NCI-H128 (cell line): Measurements from ENCODE around the gene MBD1.
"Not testable (repeated sequence)": the region's sequence is repeated elsewhere in the genome, so short reads cannot be mapped to it uniquely, and the experiment has no call there.

Experiments
- DNase-seq: peaks from one replicate; lab custom pipeline; 2025; ENCODE audit not compliant: unreplicated experiment; lab: John Stamatoyannopoulos, UW

MBD1 gene

GRCh38 chr18:50293039-50293438, 11.7 kb upstream of the MBD1 start:
- DNase-seq, result no peak

- no peak for DNase-seq
Observed at GRCh38 chr18:50289108-50289443, 7.8 kb upstream of the MBD1 start.

- DNase-seq, result not testable (repeated sequence)
Observed at GRCh38 chr18:50288348-50289107, 7.2 kb upstream of the MBD1 start.

GRCh38 chr18:50287441-50288347, 6.4 kb upstream of the MBD1 start, which contains the start of gene CXXC1:
Gene CXXC1, minus strand, starts transcription at chr18:50287692. Its CDS starts 103 bp downstream, at chr18:50287589.
- peak; percentile 99 for DNase-seq

GRCh38 chr18:50287028-50287440, 5.7 kb upstream of the MBD1 start:
- DNase-seq, result no peak

- DNase-seq, result no peak
Observed at GRCh38 chr18:50286391-50287027, 5.2 kb upstream of the MBD1 start.

DNA sequence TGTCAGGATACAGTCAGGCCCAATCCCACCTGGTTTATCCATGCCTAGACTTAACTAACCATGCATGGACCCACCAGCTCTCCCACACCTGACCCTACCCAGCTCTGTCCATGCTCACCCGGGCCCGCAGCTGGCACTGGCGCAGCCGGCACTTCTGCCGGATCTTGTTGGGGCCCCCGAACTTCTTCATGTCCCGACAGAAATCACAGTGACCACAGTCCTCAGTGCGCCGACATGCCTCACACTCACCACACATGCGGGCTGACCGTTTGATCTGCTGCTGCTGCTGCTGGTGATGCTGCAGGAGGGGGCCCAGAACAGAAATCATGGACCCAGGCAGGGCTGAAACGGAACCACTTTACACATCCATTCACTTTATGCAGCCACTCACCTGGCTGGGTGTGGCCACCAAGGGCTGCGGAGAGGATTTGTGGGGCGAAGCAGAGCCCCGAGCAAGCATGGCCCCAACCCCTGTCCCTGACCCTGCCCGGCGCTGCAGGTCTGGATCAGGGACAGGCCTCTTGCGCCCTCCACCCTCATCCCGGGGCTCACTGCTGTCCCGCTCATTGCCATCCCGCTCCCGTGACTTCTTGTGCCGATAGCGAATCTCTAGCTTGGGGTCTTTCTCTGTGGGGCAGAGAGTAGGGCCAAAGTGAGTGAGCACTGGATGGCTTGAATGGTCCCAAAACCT, 4.5 kb upstream of the MBD1 start:
- no peak for DNase-seq

DNA sequence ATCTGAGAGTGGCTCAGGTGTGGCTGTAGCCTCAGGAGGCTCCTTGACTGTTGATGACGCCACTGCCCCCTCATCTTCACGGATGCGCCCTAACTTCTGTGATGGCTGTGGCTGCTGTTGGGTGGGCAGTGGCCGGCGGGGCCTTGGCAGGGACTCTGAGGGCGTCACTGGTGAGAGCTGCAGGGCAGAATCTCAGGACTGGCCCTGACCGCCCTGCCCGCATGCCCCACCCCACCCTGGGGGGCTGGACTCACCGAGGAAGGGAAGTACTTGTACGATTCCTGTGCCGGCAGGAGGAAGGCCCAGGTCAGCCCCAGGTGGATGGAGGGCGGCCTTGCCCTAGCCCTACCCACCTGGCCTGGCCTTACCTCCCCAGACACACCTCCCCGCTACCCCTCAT, 3.7 kb upstream of the MBD1 start:
- no peak for DNase-seq

- DNase-seq, result no peak
Observed at GRCh38 chr18:50284255-50284885, 3.0 kb upstream of the MBD1 start.

GRCh38 chr18:50283469-50284209, 2.3 kb upstream of the MBD1 start:
- no peak for DNase-seq

GRCh38 chr18:50282521-50283335, 1.4 kb upstream of the MBD1 start:
- DNase-seq, result no peak

DNA sequence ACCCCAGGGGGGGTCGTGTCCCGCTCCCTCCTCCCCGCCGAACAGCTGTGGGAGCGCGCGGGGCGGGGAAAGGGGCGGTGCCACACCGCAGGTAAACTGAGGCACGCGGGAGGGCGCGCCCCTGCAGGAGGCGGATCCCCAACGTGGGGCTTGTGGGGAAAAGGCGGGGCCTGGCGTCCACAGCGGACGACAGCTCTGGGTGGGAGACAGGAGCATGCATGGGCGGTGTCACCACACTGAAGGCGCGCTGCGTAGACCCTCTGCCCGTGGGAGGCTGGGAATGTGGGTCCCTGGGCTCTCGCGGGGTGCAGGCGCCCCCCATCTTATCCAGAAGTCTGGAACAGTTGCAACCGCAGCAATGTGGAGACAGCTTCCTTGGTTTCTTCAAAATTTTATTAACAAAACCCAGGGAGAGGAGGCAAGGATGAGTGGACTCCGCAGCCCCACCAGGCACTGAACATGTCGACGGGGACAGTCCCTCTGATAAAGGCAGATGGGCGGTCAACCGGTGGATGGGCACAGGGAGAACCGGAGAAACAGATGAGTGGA, 723 bp upstream of the MBD1 start:
- DNase-seq, result no peak

DNA sequence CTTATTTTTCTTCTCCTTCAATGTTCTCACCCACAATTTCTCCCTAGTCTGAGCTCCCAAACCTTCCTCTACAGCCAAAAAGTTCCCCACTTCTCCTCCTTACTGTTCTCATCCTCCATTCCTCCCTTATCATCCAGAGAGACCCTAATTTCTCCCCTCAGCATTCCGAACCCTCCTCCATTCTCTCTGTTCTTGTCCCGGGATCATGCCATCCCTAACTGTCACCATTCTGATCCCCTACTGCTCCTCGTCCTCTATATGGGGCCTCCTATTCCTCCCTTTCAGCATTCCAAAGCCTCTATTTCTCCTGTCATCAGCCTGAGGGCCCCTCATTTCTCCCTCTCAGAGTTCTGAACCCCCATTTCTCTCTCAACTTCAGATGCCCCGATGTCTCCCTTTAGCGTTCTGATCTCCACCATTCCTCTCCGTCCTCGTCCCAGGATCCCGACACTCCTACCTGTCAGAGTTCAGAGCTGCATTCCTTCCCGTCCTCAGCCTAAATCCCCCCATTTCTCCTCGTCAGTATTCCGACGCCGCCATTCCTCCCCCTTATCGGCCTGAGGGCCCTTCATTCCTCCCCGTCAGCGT, 522 bp downstream of the MBD1 start:
- no peak for DNase-seq

DNA sequence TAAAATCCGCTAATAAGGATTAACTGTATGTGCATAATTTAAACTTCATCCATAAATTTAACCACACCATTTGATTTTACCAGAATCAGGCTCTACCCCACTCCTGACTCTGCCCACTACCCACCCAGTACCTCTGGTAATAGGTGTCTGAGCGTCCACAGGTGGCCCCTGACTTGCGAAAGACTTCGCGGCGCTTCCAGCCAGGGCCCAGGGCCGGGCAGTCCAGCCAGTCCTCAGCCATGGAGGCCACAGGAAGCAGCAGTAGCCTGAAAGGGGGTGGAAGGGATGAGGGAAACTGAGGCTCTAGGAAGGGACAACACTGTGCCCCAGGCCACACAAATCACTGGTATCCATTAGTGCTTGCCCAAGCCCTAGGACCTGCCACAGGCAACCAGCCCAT, 1.6 kb downstream of the MBD1 start:
- DNase-seq, result no peak

DNA sequence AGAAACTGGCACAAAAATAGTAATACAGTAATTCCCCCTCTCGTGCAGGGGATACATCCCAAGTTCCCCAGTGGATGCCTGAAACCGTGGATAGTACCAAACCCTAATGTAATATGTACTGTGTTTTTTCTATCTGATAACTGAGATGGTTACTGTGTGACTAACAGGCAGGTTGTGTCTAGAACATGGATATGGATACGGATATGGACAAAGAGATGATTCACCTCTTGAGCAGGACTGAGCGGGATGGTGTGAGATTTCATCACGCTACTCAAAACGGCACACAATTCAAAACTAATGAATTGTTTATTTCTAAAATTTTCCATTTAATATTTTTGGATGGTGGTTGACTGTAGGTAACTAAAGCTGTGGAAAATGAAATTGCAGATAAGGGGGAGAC, 3.4 kb downstream of the MBD1 start:
- no peak for DNase-seq

DNA sequence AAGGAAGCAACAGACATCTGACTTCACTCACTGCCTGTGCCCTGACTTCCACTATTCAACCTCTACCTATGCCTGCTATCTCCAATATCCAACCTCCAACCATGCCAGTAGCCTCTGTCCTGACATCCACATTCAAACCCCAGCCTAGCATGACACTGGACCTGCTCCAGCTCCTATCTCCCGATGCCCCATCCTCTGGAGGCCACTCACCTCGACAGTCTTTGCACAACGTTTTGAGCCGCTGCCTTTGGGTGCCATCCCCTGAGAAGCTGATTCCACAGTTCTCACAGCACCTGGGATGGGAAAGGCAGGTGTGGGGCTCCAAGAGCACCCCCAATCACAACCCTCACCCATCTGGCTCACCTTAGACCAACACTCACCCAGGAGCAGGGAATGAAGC, 4.9 kb downstream of the MBD1 start:
- DNase-seq, result no peak

- no peak for DNase-seq
Observed at GRCh38 chr18:50275503-50276036, 5.8 kb downstream of the MBD1 start.

DNA sequence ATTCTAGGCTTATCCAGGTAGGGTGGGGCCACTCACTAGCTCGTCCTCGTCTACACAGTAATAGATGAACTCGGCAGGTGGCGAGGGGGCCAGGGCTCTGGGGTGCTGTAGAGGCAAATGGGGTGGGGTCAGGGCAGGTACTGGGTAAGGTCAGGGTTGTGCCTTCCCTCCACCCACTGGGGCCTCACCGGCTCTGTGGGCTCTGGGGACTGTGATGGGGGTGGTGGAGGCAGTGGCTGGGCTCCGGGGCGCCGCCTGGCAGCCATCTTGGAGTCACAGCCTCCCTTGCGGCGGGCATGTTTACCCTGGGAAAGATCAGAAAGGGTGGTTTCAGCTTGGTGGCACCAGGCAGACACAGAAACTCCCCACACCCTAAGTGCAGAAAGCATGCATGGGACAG, 6.4 kb downstream of the MBD1 start:
- DNase-seq, result no peak
